WERI-Rb-1 (cell line): ENCODE data around the gene APP.

Experiments used
- DNase-seq: peaks from one replicate; pipeline ENCODE4 v3.0.0-alpha.2; 2020
- H3K27ac ChIP-seq: fragments of 250-450 bp; sonication (Bioruptor Pico); 2 replicates; pipeline ENCODE4 v1.5.1; 2020; ENCODE audit warnings: mild to moderate bottlenecking, moderate library complexity
- H3K27me3 ChIP-seq: fragments of 250-450 bp; sonication (Bioruptor Pico); 2 replicates; pipeline ENCODE4 v1.5.1; 2021; ENCODE audit warnings: mild to moderate bottlenecking, low read depth, moderate library complexity; ENCODE audit not compliant: insufficient read depth, severe bottlenecking
- H3K36me3 ChIP-seq: fragments of 250-450 bp; sonication (Bioruptor Pico); 2 replicates; pipeline ENCODE4 v1.5.1; 2020; ENCODE audit warnings: mild to moderate bottlenecking, moderate library complexity
- H3K4me3 ChIP-seq: 2 replicates; pipeline ENCODE4 v1.5.1; 2011; ENCODE audit warnings: low read depth, mild to moderate bottlenecking, control low read depth, low read length
- H3K9me3 ChIP-seq: fragments of 250-450 bp; sonication (Bioruptor Pico); 2 replicates; pipeline ENCODE4 v1.5.1; 2021; ENCODE audit warnings: mild to moderate bottlenecking, moderate library complexity; ENCODE audit not compliant: severe bottlenecking
- CTCF ChIP-seq: IDR thresholded peaks from 2 replicates; pipeline ENCODE4 v1.5.1; 2011; ENCODE audit warnings: low read depth, mild to moderate bottlenecking, control low read depth, inconsistent platforms, low read length

APP gene

GRCh38 chr21:25867061-25867460 is 303.5 kb downstream of the APP start:
- Histone ChIP-seq H3K27ac (no peak overlapping the region), H3K36me3 (no peaks in the 10 kb centered on the region), H3K27me3 (no peaks in the 10 kb centered on the region), H3K4me3 (no peak overlapping the region), H3K9me3 (no peaks in the 10 kb centered on the region)
- TF ChIP-seq CTCF: no peak
- no peak for DNase-seq

- no peaks in the 10 kb centered on the region for H3K36me3 ChIP-seq
- H3K4me3 ChIP-seq: no peak overlapping the region
- no peaks in the 10 kb centered on the region for H3K9me3 ChIP-seq
- no peak for TF ChIP-seq CTCF
- no peak overlapping the region for H3K27ac ChIP-seq
- no peaks in the 10 kb centered on the region for H3K27me3 ChIP-seq
- no peak for DNase-seq
Observed at GRCh38 chr21:25863747-25864146, 306.8 kb downstream of the APP start.

DNA sequence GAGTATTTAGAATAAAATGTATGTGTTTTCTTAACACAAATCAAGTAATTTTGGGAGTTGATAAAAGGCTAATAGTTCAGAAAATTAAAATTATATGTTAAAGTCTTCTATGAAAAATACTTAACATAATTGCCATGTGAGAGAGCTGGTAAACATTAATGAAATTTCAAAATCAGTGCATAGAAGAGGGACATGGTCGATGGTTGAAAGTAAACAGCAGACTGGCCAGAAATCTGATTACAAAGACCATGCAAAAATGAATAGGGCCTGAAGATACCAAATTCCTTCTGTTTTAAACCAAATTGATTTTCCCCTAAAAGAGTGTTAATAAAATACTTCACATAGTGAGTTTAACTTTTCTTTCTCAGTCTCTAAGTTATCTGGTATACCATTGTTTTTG is 307.5 kb downstream of the APP start:
- Histone ChIP-seq H3K36me3 (no peaks in the 10 kb centered on the region), H3K27me3 (no peaks in the 10 kb centered on the region), H3K9me3 (no peaks in the 10 kb centered on the region), H3K27ac (no peak overlapping the region), H3K4me3 (no peak overlapping the region)
- no peak for TF ChIP-seq CTCF
- no peak for DNase-seq

DNA sequence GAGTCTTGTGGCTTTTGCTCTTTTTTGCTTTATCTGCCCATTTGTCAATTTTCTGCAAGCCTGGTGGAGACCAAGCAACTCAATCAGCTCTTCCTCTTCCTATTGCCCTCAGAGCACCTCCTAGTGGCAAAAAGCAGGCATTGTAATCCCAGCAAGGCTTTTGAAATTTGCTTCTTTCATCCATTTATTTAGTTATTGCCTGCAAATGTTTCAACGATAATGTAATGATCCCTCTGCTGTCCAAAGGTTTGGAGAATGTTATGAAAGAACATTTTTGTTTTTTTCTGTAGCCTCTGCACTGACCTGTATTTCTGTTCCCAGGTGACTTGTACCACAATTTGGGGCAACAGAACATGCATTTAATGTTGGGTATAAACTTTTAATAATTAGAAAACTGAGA is 308.0 kb downstream of the APP start:
- TF ChIP-seq CTCF: peak; percentile 85
- Histone ChIP-seq H3K27ac (no peak overlapping the region), H3K27me3 (no peaks in the 10 kb centered on the region), H3K9me3 (no peaks in the 10 kb centered on the region), H3K36me3 (no peaks in the 10 kb centered on the region), H3K4me3 (no peak overlapping the region)
- peak; percentile 19 for DNase-seq

GRCh38 chr21:25862112-25862511 is 308.5 kb downstream of the APP start:
- H3K27me3 ChIP-seq: no peaks in the 10 kb centered on the region
- no peak overlapping the region for H3K27ac ChIP-seq
- DNase-seq: no peak
- H3K9me3 ChIP-seq: no peaks in the 10 kb centered on the region
- no peaks in the 10 kb centered on the region for H3K36me3 ChIP-seq
- no peak for TF ChIP-seq CTCF
- no peak overlapping the region for H3K4me3 ChIP-seq

DNA sequence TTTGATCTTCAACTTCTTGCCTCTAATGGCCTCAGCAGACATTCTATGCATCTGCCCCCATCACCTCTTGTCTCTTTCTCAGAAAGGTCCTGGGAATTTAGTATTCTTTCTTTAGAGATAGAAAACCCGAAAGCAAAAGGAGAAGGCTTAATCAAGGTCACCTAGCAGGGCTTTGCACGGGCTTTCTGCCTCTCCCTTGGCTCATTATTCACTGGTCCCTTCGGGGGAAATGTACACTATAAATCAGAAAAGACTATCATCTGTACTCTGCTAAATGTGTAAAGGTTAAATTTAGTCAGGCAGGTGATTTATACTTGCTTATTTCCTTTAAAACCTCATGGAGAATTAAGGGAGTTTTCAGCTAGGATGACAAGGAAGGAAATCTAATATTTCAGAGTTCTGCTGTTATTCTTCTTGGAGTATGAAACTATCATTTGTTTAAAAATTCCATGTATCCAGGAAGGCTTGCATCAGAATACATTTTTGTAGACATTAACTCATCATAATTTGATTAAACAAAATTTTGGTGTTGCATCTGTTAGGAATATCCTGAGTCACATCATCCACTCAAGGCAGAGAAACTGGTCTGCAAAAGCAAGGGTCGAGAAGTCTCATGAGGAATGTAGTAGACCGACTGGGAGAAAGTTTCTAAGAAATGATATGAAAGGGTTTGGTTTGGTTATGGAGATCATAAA is 311.2 kb downstream of the APP start:
- no peaks in the 10 kb centered on the region for H3K9me3 ChIP-seq
- H3K27me3 ChIP-seq: no peaks in the 10 kb centered on the region
- DNase-seq: no peak
- no peak overlapping the region for H3K27ac ChIP-seq
- no peak overlapping the region for H3K4me3 ChIP-seq
- TF ChIP-seq CTCF: no peak
- no peaks in the 10 kb centered on the region for H3K36me3 ChIP-seq
